VCaP (cell line): ENCODE measurements around the gene RNF103.

ENCODE experiments used
- H3K27ac ChIP-seq: fragments of 450-650 bp; 2 replicates; pipeline ENCODE4 v1.5.1; 2017
- CTCF ChIP-seq: fragments of 450-650 bp; conservative IDR thresholded peaks from 2 replicates; pipeline ENCODE4 v1.5.1; 2017; ENCODE audit warnings: mild to moderate bottlenecking, moderate library complexity

RNF103 gene

GRCh38 chr2:86649119-86649947, 25.7 kb upstream of the RNF103 start:
- TF ChIP-seq CTCF, result no peak
- H3K27ac ChIP-seq, result no peak overlapping the region

DNA sequence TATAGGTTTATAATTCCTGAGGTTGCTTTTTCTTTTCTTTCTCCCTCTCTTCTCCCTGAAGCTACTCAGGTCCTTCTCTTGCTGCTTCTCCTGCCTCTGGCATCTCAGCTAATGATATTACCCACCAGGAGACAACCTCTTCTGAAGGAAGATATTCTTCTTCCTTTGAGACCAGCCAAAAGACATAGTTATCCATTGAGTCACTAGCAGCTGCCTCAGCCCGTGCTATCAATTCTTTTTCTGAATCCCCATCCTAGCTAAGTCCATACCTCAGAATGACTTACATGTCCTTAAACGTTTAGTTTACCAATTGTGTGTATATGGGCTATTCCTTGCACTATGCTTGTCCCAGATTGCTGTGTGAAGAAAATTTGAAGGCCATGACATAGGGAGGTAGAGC, 25.0 kb upstream of the RNF103 start:
- no peak overlapping the region for H3K27ac ChIP-seq
- TF ChIP-seq CTCF, result no peak

DNA sequence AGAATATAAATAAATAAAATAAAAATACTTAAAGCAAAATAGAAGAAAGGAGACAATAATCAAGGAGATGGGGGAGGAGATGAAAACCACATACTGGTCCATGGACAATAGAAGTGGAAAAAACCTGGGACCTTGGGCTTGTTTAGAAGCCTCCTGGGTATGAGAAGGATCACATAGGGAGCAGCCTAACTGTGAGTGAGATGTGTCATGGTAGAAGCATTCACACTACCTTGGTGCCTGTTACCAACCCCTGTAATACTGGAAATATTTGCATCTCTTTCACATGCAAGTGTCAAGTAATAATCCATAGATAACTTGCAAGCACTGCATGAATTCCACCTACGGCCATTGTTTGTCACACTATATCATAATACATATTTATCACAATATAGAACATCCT, 23.2 kb upstream of the RNF103 start:
- no peak for TF ChIP-seq CTCF

DNA sequence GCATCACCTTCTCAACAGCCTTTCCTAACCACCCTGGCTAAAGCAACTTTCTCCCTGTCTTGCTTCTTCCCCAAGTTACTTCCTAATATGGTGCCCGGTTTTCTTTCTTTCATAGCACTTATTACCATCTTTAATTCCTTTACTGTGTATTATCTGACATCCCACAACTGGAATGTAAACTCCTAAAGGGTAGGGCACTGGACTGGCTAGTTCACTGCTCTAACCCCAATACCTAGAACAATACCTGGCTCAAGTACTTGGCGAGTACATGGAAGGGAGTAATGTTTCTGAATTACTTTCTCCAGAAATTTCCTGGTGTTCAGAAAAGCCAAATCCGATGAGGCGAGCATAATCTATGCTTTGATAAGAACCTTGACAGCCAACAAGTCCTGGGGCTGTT, 22.7 kb upstream of the RNF103 start:
- no peak for TF ChIP-seq CTCF
- no peak overlapping the region for H3K27ac ChIP-seq

More for the DNA sequence above, 23.2 kb upstream of the RNF103 start:
- H3K27ac ChIP-seq, result no peak overlapping the region

DNA sequence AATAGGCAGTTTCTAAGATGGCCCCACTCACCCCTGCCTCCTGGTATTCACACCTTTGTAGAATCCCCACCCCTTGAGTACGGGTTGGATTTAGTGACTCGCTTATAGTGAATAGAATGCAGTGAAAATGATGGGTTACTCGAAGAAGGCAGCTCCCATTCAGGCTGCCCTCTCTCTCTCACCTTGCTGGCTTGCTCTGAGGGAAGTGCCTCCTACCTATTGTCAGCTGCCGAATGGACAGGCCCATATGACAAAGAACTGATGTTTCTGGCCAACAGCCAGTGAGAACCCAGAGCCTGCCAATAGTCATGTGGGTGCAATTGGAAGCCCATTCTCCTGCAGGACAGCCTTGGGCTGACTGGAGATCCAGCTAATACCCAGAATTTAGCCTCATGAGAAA, 22.1 kb upstream of the RNF103 start:
- H3K27ac ChIP-seq, result no peak overlapping the region
- TF ChIP-seq CTCF, result no peak

- H3K27ac ChIP-seq, result no peak overlapping the region
Measured at GRCh38 chr2:86638712-86639111, 15.0 kb upstream of the RNF103 start.

DNA sequence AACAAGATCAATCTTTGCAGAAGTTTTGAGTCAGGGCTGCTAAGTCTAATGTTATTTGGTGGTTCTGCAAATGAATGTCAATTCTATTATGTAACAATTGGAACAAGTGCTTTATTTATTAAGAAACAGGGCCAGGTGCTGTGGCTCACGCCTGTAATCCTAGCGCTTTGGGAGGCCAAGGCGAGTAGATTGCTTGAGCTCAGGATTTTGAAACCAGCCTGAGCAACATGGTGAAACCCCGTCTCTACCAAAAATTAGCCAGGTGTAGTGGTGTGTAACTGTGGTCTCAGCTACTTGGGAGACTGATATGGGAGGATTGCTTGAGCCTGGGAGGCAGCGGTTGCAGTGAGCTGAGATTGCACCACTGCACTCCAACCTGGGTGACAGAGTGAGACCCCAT, 13.2 kb upstream of the RNF103 start:
- no peak overlapping the region for H3K27ac ChIP-seq
- no peak for TF ChIP-seq CTCF

More at GRCh38 chr2:86638712-86639111, 15.0 kb upstream of the RNF103 start:
- TF ChIP-seq CTCF, result no peak
